Duodenal mucosa (tissue), 2 donors: ENCODE results near the gene KCNK6.
A peak's percentile ranks its signal among the peaks of the same experiment; 100 is the strongest.

Experiments
- H3K27ac ChIP-seq: one replicate; pipeline ENCODE4 v1.7.0; 2013; ENCODE audit warnings: low read depth, low read length
- H3K27me3 ChIP-seq, 2 donors: one replicate each; pipeline ENCODE4 v1.7.0; 2013; ENCODE audit warnings: low read length in 2 of 2, control low read depth in 1 of 2; ENCODE audit not compliant: insufficient read depth in 2 of 2, control insufficient read depth in 1 of 2
- H3K36me3 ChIP-seq, 2 donors: one replicate each; pipeline ENCODE4 v1.7.0; 2013; ENCODE audit warnings: low read length in 2 of 2, control low read depth in 1 of 2; ENCODE audit not compliant: insufficient read depth in 2 of 2, control insufficient read depth in 1 of 2
- H3K4me1 ChIP-seq, 2 donors: one replicate each; pipeline ENCODE4 v1.7.0; 2013; ENCODE audit warnings: low read length in 2 of 2, control low read depth in 1 of 2; ENCODE audit not compliant: insufficient read depth in 2 of 2, control insufficient read depth in 1 of 2
- H3K4me3 ChIP-seq, 2 donors: one replicate each; pipeline ENCODE4 v1.7.0; 2013; ENCODE audit warnings: low read length in 2 of 2, low read depth in 1 of 2
- H3K9ac ChIP-seq, 2 donors: one replicate each; pipeline ENCODE4 v1.7.0; 2013; ENCODE audit warnings: low read length in 2 of 2, low read depth in 1 of 2
- H3K9me3 ChIP-seq, 2 donors: one replicate each; pipeline ENCODE4 v1.7.0; 2013; ENCODE audit warnings: low read length in 2 of 2, control low read depth in 1 of 2; ENCODE audit not compliant: control insufficient read depth in 1 of 2

Gene KCNK6

DNA sequence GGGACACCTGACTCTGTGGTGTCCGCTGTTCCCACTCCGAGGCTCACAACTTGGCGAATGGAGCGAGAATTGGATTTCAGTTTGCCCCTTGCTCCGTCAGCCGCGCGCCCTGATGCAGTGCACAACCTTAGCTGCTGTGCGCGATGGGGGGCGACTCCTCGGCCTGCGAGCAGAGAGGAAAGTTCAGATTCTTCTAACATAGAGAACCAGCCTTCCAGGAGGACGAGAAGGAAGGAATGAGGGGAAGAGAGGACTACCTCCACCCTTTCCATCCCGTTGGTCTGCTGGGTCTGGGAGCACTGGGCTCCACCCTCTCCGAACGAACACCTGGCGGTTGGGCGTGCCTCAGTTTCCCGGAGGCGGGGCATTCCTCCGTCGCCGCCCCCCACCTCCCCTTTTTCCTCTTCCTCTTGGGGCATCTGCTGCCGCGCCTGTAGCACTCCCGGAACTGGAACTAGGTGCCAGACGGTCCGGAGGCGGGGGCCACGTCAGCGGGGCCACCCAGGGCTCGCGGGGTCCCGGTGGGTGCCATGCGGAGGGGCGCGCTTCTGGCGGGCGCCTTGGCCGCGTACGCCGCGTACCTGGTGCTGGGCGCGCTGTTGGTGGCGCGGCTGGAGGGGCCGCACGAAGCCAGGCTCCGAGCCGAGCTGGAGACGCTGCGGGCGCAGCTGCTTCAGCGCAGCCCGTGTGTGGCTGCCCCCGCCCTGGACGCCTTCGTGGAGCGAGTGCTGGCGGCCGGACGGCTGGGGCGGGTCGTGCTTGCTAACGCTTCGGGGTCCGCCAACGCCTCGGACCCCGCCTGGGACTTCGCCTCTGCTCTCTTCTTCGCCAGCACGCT is at the start of gene KCNK6:
Gene KCNK6, plus strand, starts transcription at position 425 of the 838 bp plus-strand sequence. Its CDS starts 106 bp downstream, at position 531.
- peak within 1 kb of the TSS; percentile 58 for H3K27ac ChIP-seq
- no peaks in the 10 kb centered on the region for H3K27me3 ChIP-seq
- H3K4me3 ChIP-seq = peak within 1 kb of the TSS; percentile 73 to 85
- no peaks in the 10 kb centered on the region for H3K9me3 ChIP-seq
- peaks cover 12 to 26% of the 10 kb centered on the region in 2 donors for H3K4me1 ChIP-seq
- no peaks in the 10 kb centered on the region for H3K36me3 ChIP-seq
- H3K9ac ChIP-seq = peak within 1 kb of the TSS; percentile 76 to 86

DNA sequence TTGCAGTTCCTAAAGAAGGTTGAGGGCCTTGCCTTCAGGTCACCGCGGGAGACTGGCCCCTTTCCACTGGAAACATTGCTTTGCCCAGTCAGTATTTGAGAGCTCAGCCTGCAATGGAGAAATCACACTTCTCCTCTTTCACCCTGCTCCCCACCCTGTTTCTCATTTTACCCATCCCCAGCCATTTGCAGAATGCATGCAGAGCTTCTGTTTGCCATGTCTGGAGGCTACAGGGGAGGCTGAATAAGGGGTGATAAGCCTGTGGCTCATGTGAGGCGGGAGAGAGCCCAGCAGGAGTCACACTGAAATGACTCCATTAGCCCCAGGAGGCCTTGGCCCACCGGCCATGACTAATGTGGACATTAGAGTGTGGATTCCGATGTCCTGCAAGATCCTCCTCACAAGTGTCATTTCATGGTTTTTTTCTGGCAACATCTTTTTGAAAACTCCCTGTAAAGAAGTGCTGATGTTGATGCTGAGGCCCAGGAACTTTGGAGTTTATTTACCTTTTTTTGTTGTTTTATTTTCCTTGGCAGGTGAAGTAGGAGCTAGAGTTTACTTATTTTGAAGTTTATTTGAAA is 49.0 kb upstream of the KCNK6 start:
- H3K4me3 ChIP-seq = no peak overlapping the region
- no peaks in the 10 kb centered on the region for H3K36me3 ChIP-seq
- H3K27ac ChIP-seq = no peak overlapping the region
- no peaks in the 10 kb centered on the region for H3K27me3 ChIP-seq
- no peaks in the 10 kb centered on the region for H3K9me3 ChIP-seq
- peaks cover 54 to 61% of the 10 kb centered on the region in 2 donors for H3K4me1 ChIP-seq
- H3K9ac ChIP-seq = no peak overlapping the region

DNA sequence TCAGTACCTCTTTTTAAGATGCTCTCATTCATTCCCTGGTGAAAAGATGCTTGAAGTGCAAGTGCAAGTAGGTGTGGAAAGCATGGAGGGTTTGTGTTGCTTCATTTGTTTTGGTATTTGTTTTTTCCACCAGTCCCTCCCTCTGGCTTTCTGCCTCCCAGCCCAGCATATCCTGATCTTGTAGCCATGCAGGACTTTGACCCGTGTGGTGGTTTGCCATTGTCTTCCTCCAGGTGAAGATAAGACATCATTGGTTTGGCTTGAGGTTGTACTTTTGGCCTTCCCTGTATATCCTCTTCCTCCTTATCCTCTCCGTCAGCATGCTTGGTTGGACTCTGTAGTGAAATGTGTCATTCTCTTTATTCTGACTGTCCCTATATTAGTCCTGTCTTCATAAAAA is 46.1 kb upstream of the KCNK6 start:
- Histone ChIP-seq H3K9me3 (no peaks in the 10 kb centered on the region), H3K27me3 (no peaks in the 10 kb centered on the region), H3K4me1 (peaks cover 54 to 63% of the 10 kb centered on the region in 2 donors), H3K9ac (no peak overlapping the region), H3K36me3 (no peaks in the 10 kb centered on the region), H3K27ac (peak overlapping the region; percentile 54), H3K4me3 (peak overlapping the region in 1 of 2 donors; percentile 35)

- no peak overlapping the region for H3K27ac ChIP-seq
- H3K4me1 ChIP-seq = peaks cover 57 to 58% of the 10 kb centered on the region in 2 donors
- H3K36me3 ChIP-seq = peaks cover 0 to 3% of the 10 kb centered on the region in 2 donors
- no peak overlapping the region for H3K4me3 ChIP-seq
- no peak overlapping the region for H3K9ac ChIP-seq
- H3K9me3 ChIP-seq = no peaks in the 10 kb centered on the region
- H3K27me3 ChIP-seq = no peaks in the 10 kb centered on the region
Measured at GRCh38 chr19:38274739-38275138, 44.9 kb upstream of the KCNK6 start.

DNA sequence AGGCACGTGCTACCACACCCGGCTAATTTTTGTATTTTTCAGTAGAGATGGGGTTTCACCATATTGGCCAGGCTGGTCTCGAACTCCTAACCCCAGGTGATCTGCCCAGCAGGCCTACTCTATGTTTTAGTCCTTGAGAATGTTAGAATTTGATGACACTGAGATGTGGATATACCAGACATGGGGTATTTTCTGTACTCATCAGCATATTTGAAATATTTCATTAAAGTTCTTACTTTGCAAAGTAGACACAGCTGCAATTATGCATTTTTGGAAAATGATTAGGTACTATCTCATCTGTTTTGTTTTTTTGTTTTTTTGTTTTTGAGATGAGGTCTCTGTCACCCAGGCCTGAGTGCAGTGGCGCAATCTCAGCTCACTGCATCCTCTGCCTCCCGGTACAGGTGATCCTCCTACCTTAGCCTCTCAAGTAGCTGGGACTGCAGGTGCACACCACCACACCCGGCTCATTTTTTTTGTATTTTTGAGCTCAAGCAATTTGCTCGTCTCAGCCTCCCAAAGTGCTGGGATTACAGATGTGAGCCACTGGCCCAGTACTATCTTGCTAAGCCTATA is 42.6 kb upstream of the KCNK6 start:
- H3K4me1 ChIP-seq = peaks cover 49 to 56% of the 10 kb centered on the region in 2 donors
- no peaks in the 10 kb centered on the region for H3K9me3 ChIP-seq
- H3K9ac ChIP-seq = no peak overlapping the region
- no peak overlapping the region for H3K27ac ChIP-seq
- H3K4me3 ChIP-seq = no peak overlapping the region
- H3K27me3 ChIP-seq = no peaks in the 10 kb centered on the region
- peaks cover 6 to 9% of the 10 kb centered on the region in 2 donors for H3K36me3 ChIP-seq

GRCh38 chr19:38277549-38277948 is 42.1 kb upstream of the KCNK6 start:
- H3K9me3 ChIP-seq = no peaks in the 10 kb centered on the region
- H3K9ac ChIP-seq = no peak overlapping the region
- no peaks in the 10 kb centered on the region for H3K27me3 ChIP-seq
- peaks cover 45 to 55% of the 10 kb centered on the region in 2 donors for H3K4me1 ChIP-seq
- H3K36me3 ChIP-seq = peaks cover 6 to 9% of the 10 kb centered on the region in 2 donors
- H3K4me3 ChIP-seq = no peak overlapping the region
- H3K27ac ChIP-seq = no peak overlapping the region

DNA sequence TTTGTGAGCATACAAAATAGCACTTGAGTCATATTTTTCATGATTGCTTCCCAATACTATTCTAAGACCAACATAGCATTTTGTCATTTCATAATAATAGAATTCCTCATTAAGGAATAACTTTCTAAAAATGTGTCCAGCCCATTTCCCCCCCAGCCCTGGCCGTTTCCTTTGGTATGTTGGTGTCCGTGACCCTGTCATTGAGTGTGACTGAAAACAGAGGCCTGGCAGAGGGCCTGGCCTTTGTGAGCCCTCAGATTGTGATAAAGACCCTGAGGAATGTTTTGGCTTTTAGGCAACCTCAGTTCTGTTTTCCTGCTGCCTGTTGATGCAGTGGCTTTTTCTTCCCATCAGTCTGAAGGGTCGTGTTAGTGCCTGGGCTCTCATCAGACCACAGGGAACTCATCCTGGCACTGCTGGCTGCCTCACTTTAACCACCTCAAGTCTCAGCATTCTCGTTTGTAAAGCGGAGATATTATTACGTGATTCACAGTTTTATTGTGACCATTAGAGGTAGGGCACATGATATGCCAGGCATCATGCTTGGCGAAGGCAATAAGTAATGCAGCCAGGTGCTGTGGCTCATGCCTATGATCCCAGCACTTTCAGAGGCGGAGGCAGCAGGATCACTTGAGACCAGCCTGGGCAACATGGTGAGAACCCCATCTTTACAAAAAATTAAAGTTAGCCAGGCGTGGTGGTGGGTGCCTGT is 41.5 kb upstream of the KCNK6 start:
- Histone ChIP-seq H3K36me3 (peaks cover 6 to 9% of the 10 kb centered on the region in 2 donors), H3K27me3 (no peaks in the 10 kb centered on the region), H3K4me3 (no peak overlapping the region), H3K9ac (peak overlapping the region in 1 of 2 donors; percentile 22), H3K9me3 (no peaks in the 10 kb centered on the region), H3K27ac (peak overlapping the region; percentile 13), H3K4me1 (peaks cover 40 to 53% of the 10 kb centered on the region in 2 donors)

- H3K9ac ChIP-seq = no peak overlapping the region
- H3K27me3 ChIP-seq = no peaks in the 10 kb centered on the region
- H3K9me3 ChIP-seq = no peaks in the 10 kb centered on the region
- peak overlapping the region; percentile 13 for H3K27ac ChIP-seq
- H3K4me3 ChIP-seq = no peak overlapping the region
- H3K36me3 ChIP-seq = peaks cover 9 to 13% of the 10 kb centered on the region in 2 donors
- H3K4me1 ChIP-seq = peaks cover 34 to 47% of the 10 kb centered on the region in 2 donors
Measured at GRCh38 chr19:38278751-38279150, 40.9 kb upstream of the KCNK6 start.

DNA sequence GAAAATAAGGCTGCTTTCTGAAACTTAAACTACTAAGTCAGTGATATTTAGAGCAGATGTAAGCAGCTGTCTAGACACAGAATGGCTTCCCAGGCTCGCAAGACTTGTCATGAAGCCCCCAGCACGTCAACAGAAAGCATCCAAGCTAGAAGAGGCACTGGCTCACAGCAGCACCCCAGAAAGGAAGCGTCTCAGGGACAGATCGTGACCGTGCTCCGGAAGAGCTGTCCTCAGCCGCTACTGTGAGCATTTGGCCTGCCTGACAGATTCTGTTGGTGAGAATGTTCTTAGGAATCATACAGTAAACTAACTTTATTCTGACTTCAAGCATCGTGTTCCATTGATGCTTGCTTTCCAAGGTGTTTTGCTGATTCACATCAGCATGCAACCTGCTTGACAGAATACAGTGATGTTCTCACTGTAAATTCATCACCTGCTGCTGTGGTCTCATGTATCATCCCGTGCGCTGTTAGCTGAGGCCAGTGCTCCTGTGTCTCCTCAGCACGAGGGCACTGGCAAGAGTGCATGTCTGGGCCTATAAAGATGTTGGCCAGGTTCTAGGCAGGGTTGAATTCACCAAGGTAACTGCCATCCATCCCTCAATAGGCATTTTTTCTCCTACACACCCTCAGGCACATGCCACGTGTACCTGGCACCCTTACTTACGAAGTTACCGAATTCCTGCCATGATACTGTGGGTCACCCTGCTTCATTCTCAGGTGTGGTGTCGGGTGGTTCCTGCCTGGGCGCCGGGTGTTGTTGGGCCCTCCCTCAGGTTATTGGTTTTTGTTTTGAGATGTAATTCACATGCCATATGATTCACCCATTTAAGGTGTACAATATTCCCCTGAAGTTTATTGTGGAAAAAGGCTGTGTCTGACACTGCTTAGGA is 39.4 kb upstream of the KCNK6 start:
- Histone ChIP-seq H3K4me3 (no peak overlapping the region), H3K36me3 (peaks cover 9 to 26% of the 10 kb centered on the region in 2 donors), H3K9me3 (no peaks in the 10 kb centered on the region), H3K4me1 (peaks cover 22 to 32% of the 10 kb centered on the region in 2 donors), H3K9ac (peak overlapping the region in 1 of 2 donors; percentile 24), H3K27me3 (no peaks in the 10 kb centered on the region), H3K27ac (no peak overlapping the region)
